Central memory CD8-positive, alpha-beta T cell (primary cell): ENCODE results near the gene RPLP1.

Source experiments
- ATAC-seq: fragments of 150-1000 bp; cut with Tn5 transposase; replicated peaks from 2 replicates; pipeline ENCODE4 v1.10.0; 2022; ENCODE audit warnings: mild to moderate bottlenecking, moderate FRiP score, moderate number of reproducible peaks; ENCODE audit not compliant: poor library complexity, severe bottlenecking; ENCODE audit errors: extremely low read depth
- DNase-seq, 2 donors: peaks; one replicate each; pipeline ENCODE4 v3.0.0; 2021; ENCODE audit warnings: low spot score in 2 of 2
- H3K27ac Mint-ChIP-seq: one replicate; pipeline ENCODE4 v1.8.0; 2022; ENCODE audit warnings: low read depth, mild to moderate bottlenecking, moderate library complexity, mixed read lengths
- H3K27me3 Mint-ChIP-seq: one replicate; pipeline ENCODE4 v1.8.0; 2022; ENCODE audit warnings: mixed read lengths
- H3K36me3 Mint-ChIP-seq: one replicate; pipeline ENCODE4 v1.8.0; 2022; ENCODE audit warnings: mild to moderate bottlenecking, moderate library complexity, mixed read lengths; ENCODE audit not compliant: insufficient read depth
- H3K4me1 Mint-ChIP-seq: one replicate; pipeline ENCODE4 v1.8.0; 2022; ENCODE audit warnings: mixed read lengths
- H3K4me3 Mint-ChIP-seq: one replicate; pipeline ENCODE4 v1.8.0; 2022; ENCODE audit warnings: mild to moderate bottlenecking, moderate library complexity, mixed read lengths
- H3K9me3 Mint-ChIP-seq: one replicate; pipeline ENCODE4 v1.8.0; 2022; ENCODE audit warnings: mixed read lengths

The RPLP1 gene

DNA sequence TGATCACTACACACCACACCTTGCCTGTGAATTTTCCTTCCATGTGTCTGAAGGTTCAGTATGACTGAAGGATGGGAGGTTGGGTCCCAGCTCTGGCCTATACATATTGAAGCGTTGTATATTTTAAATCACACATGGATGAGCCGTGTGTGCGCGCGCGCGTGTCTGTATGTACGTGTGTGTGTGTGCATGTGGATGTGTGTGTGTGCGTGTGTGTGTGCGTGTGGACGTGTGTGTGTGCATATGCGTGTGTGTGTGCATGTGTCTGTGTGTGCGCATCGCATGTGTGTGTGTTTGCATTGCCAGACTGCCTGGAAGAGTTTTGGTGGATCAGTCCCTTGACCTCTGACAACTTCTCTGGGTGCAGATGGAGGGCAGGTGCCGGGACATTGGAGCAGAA is 45.7 kb downstream of the RPLP1 start:
- H3K4me3 Mint-ChIP-seq: peak overlapping the region; percentile 23
- H3K9me3 Mint-ChIP-seq: no peaks in the 10 kb centered on the region
- DNase-seq: no peak
- no peak for ATAC-seq
- peaks cover 9% of the 10 kb centered on the region for H3K27me3 Mint-ChIP-seq
- H3K36me3 Mint-ChIP-seq: no peaks in the 10 kb centered on the region
- no peak overlapping the region for H3K27ac Mint-ChIP-seq
- peaks cover 5% of the 10 kb centered on the region for H3K4me1 Mint-ChIP-seq

DNA sequence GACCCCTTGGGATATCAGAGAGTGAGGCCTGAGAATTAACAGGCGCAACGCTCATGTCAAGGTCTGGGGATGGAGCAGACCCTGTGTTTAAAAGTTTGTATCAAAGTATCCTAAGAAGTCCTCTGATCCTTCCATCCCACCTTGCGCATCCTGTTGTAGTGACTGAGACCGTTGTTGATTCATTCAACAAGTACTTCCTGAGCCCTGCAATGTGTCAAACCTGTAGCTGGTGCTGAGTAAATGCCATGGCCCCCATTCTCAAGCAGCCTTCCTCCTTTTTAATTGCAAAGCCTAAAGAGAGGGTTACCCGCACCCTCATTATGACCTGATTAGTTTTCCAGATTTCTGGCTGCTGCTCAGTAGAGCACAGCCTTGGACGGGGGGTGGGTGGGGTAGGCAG is 46.4 kb downstream of the RPLP1 start:
- ATAC-seq (no peak), DNase-seq (no peak)
- Mint-ChIP-seq H3K4me1 (peaks cover 5% of the 10 kb centered on the region), H3K27ac (no peak overlapping the region), H3K36me3 (no peaks in the 10 kb centered on the region), H3K27me3 (peaks cover 9% of the 10 kb centered on the region), H3K9me3 (no peaks in the 10 kb centered on the region), H3K4me3 (peak overlapping the region; percentile 23)

DNA sequence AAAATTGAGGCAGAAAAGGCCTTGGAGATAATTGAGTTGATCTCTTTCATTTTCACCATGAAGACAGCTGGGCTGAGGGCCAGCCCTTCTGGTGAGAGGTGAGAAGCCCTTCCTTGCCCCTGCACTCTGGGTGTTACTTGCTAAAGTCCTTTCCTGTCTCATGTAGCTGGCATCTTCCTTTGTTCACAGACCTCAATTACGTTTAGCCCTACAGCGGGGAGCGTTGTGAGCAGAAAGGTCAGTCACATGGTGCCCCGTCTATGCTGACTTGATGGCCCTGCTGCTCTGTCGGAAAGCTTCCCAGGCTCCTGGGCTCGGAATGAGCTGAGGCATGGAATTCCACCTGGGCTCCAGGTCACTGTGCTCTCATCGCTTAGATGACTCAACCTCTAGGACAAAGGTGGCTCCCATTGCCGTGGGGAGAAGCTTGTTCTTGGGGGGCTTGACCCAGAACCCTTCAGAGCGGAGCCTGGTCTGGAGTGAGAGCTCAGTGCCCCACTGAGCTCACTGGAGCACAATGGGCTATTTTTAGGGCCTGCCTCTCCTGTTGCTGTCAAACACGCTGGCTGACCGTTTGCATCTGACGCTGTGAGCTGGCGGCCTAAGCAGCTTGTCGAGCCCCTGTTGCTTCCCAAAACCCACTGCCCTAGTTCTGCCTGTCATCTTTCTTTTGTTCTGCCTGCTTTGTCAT is 47.0 kb downstream of the RPLP1 start:
- ATAC-seq (no peak), DNase-seq (no peak)
- H3K4me1 Mint-ChIP-seq: peaks cover 5% of the 10 kb centered on the region
- no peak overlapping the region for H3K27ac Mint-ChIP-seq
- H3K27me3 Mint-ChIP-seq: peaks cover 9% of the 10 kb centered on the region
- H3K36me3 Mint-ChIP-seq: no peaks in the 10 kb centered on the region
- no peak overlapping the region for H3K4me3 Mint-ChIP-seq
- H3K9me3 Mint-ChIP-seq: no peaks in the 10 kb centered on the region

DNA sequence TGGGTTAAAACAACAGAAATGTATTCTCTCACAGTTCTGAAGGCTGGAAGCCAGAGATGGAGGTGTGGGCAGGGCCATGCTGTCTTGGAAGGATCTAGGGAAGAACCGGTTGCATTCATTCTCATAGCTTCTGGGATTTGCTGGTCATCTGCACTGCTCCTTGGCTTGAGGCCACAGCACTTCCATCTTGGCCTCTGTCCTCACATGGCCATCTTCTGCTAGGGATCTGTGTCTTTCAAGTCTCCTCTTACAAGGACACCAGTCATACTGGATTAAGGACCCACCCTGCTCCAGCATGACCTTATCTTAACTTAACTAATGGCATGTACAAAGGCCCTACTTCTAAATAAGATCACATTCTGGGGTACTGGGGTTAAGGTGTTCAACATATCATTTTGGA is 47.7 kb downstream of the RPLP1 start:
- H3K9me3 Mint-ChIP-seq: no peaks in the 10 kb centered on the region
- peaks cover 5% of the 10 kb centered on the region for H3K4me1 Mint-ChIP-seq
- H3K27me3 Mint-ChIP-seq: peaks cover 9% of the 10 kb centered on the region
- no peak overlapping the region for H3K4me3 Mint-ChIP-seq
- no peak overlapping the region for H3K27ac Mint-ChIP-seq
- DNase-seq: no peak
- H3K36me3 Mint-ChIP-seq: no peaks in the 10 kb centered on the region
- no peak for ATAC-seq

DNA sequence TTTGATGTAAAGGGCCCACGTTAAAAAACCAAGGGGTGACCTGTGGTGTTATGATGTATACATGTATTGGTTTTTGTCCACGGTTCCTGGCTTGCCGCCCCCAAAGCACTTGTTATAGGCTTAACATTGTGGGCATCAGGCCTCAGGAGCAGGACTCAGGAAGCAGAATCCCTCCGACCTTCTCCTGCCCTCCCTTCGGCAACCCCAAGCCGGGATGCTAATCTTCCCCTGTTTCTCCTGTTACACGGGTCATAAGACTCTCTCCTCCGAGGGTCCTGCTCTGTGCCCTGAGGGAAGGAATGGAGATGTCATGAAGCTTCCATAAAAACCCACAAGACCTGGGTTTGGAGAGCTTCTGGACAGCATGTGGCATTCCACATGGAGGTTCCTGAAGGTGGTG is 48.8 kb downstream of the RPLP1 start:
- no peaks in the 10 kb centered on the region for H3K9me3 Mint-ChIP-seq

DNA sequence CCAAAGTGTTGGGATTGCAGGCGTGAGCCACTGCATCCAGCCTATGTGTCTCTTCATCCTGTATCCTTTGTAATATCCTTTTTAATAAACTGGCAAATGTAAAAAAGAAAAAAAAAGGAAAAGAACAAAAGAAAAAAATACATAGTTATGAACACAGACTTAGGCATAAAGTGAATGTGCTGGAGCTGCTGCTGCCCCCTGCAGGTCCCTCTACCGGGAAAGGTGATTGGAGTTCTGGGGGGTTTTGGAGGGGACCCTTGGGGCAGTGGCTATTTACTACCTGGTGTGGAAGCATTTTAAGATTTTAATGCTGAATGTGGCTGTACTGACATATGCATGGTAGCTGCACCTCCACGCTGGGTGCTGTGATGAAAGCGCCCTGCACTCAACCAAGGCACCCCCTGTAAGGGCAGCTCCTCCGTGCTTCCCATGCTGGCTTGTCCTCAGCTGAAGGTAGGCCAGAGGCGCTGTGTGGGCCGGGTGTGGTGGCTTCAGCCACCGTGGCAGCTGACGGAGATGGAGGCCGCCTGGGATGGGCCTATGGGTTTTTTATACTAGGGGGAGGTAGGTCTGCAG is 49.9 kb downstream of the RPLP1 start:
- ATAC-seq (no peak), DNase-seq (no peak)
- Mint-ChIP-seq H3K9me3 (no peaks in the 10 kb centered on the region), H3K4me3 (no peak overlapping the region), H3K27ac (no peak overlapping the region), H3K36me3 (no peaks in the 10 kb centered on the region), H3K4me1 (peaks cover 4% of the 10 kb centered on the region), H3K27me3 (peaks cover 9% of the 10 kb centered on the region)

More for the DNA sequence above, 48.8 kb downstream of the RPLP1 start:
- Mint-ChIP-seq H3K4me3 (no peak overlapping the region), H3K4me1 (peaks cover 5% of the 10 kb centered on the region), H3K27ac (no peak overlapping the region), H3K36me3 (no peaks in the 10 kb centered on the region), H3K27me3 (peaks cover 9% of the 10 kb centered on the region)
- no peak for ATAC-seq
- DNase-seq: no peak

DNA sequence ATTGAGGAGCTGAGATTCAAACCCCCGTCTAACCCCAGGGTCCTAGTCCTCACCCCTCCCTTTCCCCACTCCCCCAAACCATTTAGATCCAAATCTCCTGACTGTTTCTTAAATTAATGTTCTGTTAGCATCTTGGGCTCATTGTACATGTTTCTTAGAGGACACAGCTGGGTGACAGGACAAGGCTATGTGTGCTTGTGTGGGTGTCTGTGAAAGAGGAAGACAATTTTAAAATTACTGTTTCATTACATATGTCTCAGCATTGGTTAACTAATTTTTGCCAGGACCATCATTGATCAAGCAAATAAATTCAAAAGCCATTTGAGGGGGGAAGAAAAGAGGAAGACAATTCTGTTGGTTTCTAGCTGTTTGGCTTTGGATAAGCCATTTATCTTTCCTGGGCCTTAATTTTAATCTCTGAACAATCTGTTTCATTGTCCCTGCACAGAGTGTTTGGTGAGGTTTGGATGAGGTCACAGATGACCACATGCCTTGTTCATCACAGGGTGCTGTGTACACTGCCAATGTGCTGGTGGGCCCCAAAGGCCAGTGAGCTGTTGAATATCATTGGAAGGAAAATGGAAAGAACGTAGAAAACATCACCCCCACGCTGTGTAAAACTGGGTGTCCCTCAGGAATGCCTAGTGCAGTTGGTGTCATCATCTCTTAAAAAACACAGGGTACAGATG is 51.9 kb downstream of the RPLP1 start:
- DNase-seq (no peak), ATAC-seq (no peak)
- Mint-ChIP-seq H3K27me3 (peaks cover 17% of the 10 kb centered on the region), H3K27ac (no peak overlapping the region), H3K4me1 (peaks cover 5% of the 10 kb centered on the region), H3K9me3 (no peaks in the 10 kb centered on the region), H3K4me3 (no peak overlapping the region), H3K36me3 (no peaks in the 10 kb centered on the region)
